Activated CD4-positive, CD25-positive, alpha-beta regulatory T cell (primary cell): ENCODE results near the gene ABCG4.
"Not testable (repeated sequence)": the region's sequence is repeated elsewhere in the genome, so short reads cannot be mapped to it uniquely, and the experiment has no call there.

Experiments used
- DNase-seq, 4 experiments: peaks; one replicate each; lab custom pipeline; 2025; lab: John Stamatoyannopoulos, UW

ABCG4 gene

GRCh38 chr11:119149018-119149785, at the start of gene ABCG4:
ABCG4 (plus strand) TSS chr11:119149052; CDS start chr11:119149966, 914 bp downstream.
- DNase-seq, result no peak

- no peak for DNase-seq
Measured at GRCh38 chr11:119099711-119100110, 49.1 kb upstream of the ABCG4 start.

- no peak for DNase-seq
Measured at GRCh38 chr11:119100246-119100970, 48.4 kb upstream of the ABCG4 start.

- DNase-seq, result peak in 1 of 4 experiments; percentile 19
Measured at GRCh38 chr11:119100994-119101758, 47.7 kb upstream of the ABCG4 start.

GRCh38 chr11:119101759-119102423, 47.0 kb upstream of the ABCG4 start, which contains the start of gene DPAGT1:
DPAGT1 (minus strand) TSS chr11:119101853; CDS start chr11:119101655, 198 bp downstream.
- DNase-seq, result peak; percentile 59 to 71 (median 68)

- DNase-seq, result not testable (repeated sequence)
Measured at GRCh38 chr11:119103161-119103664, 45.6 kb upstream of the ABCG4 start.

- DNase-seq, result no peak
Measured at GRCh38 chr11:119103793-119104192, 45.1 kb upstream of the ABCG4 start.

GRCh38 chr11:119106564-119107537, 42.0 kb upstream of the ABCG4 start, which contains the start of gene C2CD2L:
C2CD2L (plus strand) TSS chr11:119107344; CDS start chr11:119107742, 398 bp downstream.
- peak; percentile 80 to 87 (median 82) for DNase-seq

- DNase-seq, result no peak
Measured at GRCh38 chr11:119107538-119108145, 41.2 kb upstream of the ABCG4 start.

- no peak for DNase-seq
Measured at GRCh38 chr11:119108146-119108856, 40.6 kb upstream of the ABCG4 start.

- DNase-seq, result no peak
Measured at GRCh38 chr11:119108857-119109221, 40.0 kb upstream of the ABCG4 start.

GRCh38 chr11:119109843-119110242, 39.0 kb upstream of the ABCG4 start:
- DNase-seq, result no peak

- no peak for DNase-seq
Measured at GRCh38 chr11:119110439-119110838, 38.4 kb upstream of the ABCG4 start.

GRCh38 chr11:119111361-119111925, 37.4 kb upstream of the ABCG4 start:
- no peak for DNase-seq

- DNase-seq, result no peak
Measured at GRCh38 chr11:119112314-119113020, 36.4 kb upstream of the ABCG4 start.

GRCh38 chr11:119113716-119114115, 35.1 kb upstream of the ABCG4 start:
- DNase-seq, result no peak

GRCh38 chr11:119114351-119114750, 34.5 kb upstream of the ABCG4 start:
- no peak for DNase-seq
